NCI-H510A treated with DMSO at 0.1 percent for 48 hours (cell line): ENCODE measurements around the gene SMC5.
"Not testable (repeated sequence)": the region's sequence is repeated elsewhere in the genome, so short reads cannot be mapped to it uniquely, and the experiment has no call there.

ENCODE experiments used
- DNase-seq: peaks from one replicate; lab custom pipeline; 2025; lab: John Stamatoyannopoulos, UW

SMC5 gene

DNA sequence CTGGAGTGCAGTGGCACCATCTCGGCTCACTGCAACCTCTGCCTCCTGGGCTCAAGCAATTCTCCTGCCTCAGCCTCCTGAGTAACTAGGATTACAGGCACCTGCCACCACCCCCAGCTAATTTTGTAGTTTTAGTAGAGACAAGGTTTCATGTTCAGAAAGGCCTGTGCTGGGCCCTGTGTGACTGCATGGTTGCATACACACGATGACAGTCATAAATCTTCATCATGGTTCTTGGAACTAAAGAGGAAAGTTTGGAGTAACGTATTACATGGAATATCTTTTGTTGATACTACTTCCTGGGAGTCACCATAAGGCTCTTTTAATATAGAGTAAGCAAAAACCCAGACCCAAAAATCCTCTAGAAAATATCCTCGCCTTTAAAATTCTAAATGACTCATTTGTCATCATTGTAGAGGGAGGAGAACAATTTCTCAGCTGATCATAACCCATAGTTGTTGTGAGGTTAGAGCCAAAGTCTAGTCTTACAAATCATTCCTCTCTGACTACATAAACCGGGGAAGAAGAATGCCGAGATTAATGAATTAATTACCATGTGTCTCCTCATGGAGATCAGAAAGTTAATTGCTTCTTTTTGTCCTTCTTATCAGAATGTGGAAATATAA, 108.6 kb downstream of the SMC5 start:
- DNase-seq: no peak

DNA sequence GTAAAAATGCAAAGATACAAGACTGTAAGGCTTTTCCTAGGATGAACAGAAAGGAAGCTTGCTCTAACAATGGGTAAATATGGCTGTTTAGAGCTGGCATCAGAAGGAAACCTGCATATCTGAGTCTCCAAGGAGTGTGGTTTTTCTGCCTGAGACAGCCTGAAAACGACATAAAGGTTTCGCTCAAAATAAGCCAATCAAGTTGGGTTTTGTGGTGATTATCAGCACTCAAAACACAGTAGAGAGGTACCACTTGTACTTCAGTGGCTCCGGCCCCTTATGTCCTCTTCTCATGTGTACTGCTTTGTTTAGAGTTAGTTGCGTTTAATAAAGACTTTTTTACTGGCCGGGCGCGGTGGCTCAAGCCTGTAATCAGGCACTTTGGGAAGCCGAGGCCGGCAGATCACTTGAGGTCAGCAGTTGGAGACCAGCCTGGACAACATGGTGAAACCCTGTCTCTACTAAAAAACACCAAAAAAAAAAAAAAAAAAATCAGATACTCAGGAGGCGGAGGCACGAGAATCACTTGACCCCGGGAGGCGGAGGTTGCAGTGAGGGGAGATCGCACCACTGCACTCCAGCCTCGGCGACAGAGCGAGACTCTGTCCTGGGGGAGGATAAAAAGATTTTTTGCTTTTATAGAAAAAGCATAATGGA, 116.3 kb downstream of the SMC5 start:
- DNase-seq: peak; percentile 13

DNA sequence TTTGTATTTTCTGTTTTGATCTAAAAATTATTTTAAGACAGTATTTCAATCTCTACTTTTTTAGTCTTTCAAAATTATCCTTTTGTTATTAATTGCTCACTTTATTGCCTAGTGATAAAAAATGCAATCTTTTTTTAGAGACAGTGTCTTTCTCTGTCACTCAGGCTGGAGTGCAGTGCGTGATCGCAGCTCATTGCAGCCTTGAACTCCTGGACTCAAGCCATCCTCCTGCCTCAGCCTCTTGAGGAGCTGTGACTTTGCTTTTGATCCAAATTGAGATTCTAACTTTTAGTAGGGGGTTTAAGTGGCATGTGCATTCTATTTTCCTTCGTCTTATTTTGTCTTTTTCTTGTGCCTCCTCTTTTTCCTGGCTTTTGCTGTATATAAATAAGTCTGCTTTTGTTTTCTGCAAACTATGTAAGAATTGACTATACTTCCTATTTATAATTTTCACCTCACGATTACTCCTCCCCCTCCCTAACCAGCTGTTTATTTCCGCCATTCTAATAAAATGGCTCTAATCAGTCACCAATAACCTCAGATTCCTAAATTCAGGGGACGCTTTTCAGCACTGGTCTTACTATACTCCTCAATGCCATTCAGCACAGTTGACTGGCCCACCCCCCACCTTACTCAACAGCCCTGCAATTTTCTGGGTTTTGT, 123.4 kb downstream of the SMC5 start:
- no peak for DNase-seq

DNA sequence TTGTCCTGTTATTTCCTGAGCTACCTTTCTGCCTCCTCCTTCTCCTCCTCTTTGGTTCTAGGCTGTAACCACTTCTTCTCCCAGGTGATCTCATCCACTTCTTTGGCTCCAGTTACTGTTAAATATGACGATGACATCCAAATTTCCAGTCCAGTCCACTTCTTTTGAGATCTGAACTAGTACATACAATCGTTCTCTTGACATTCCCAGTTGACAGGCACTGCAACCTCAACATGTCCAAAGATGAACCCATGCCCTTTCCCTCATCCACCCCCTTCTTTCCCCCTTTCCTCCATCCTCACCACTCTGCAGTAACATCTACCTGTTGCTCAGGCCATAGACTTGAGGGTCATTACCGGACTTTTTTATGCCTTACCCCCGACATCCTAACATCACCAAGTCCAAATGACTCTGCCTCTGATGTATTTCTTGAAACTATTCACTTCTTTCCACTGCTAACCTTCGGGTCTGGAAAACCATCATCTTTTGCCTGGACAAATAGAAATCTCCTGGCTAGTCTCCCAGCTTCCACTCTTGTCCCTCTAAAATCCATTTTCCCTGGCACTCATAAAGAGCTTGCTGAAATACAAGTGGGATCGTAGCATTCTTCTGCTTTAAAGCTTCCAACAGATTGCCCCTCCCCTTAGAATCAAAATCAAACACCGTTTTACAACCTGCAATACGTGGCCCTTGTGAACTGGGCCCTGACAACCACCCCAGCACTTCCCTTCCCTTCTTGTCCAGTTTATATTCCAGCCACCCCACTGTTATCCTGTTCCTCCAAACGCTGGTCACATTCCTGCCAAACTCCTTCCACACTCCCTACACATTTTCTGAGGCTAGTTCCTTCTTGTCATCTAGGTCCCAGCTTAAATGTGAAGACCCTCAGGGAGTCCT, 124.2 kb downstream of the SMC5 start:
- no peak for DNase-seq

DNA sequence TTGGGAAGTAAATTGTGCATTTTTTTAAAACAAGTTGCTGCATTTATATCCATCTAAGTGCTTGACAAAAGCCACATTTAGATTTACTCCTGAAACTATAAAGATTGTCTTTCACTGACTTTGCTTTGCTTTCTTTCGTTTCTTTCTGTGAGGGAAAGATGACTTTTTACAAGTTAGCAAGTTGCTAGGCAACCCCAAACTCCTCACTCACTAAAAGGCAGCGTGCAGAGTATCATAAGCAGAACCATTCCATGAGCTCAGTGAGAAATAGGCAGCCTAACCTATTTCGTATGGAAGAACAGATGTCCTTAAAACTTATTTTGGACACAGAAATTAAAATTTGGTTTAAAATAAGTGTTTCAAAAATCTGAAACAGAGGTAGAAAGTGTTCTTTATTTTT, 126.6 kb downstream of the SMC5 start:
- DNase-seq: no peak

GRCh38 chr9:70387663-70388062, 128.9 kb downstream of the SMC5 start:
- no peak for DNase-seq

- DNase-seq: no peak
Observed at GRCh38 chr9:70389188-70389587, 130.4 kb downstream of the SMC5 start.

DNA sequence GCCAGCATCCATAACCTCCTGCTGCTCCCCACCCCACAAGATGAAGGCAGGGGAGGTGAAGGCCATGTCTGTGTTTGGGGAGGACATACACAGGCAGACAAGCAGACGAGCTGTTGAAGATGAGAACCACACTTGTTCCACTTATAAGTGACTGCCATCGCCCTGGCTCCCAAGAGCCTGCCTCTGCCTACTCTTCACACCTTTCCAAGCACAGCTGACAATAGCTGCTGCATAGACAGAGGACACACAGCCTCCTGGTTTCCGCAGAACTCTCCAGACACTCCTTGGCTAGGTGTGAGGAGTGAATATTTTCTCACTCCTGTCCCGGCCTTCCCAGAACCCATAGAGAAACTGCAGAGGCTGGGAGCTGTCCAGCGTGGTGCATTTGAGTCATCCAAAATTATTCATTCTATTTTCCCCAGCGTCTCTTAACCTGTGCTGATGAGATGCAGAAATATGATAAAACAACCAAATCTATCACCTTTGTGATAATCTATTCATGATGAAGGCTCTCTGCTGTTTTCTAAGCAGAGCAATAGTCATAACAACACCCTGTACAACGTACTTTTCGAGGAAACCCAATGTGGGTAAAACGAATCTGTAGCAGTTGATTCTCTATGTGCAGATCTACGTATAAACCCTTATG, 131.0 kb downstream of the SMC5 start:
- no peak for DNase-seq

DNA sequence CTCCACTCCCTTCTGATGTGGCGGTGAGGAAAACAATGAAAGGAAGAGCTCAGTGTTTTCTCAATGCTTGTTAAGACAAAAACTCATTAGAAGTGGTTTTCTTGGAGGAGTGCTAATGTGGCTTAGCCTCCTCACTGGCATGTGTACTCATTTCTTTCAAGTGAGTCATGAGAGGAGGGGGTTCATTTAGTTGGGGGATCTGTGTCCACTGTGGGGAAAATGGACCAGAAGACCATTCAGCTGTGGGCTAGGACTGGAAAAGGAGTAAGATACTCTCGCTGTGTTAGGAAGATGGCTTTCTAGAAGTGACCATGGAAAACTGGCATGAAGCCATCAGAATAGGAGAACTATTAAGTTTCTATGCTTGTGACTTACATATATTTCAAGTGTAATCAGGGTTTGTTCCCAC, 132.2 kb downstream of the SMC5 start:
- no peak for DNase-seq

- peak; percentile 24 for DNase-seq
Observed at GRCh38 chr9:70392189-70392588, 133.4 kb downstream of the SMC5 start.

DNA sequence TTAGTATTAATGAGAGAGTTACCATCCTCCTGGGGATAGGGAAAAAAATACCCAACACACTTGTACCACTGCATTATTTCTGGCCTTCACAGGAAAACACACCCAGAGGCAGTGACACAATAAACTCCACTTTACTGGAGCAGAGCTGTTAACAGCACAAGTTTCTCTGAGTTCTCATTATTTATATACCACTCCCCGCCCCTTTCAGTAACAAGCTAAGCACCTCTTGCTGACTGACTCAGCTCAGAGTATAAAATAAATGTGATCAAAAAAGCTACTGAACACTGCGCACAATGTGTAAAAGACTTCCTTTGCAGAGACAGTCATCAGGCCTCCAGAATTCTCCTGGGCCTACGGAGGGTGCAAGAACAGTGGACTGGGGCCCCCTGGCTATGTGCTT, 134.1 kb downstream of the SMC5 start:
- no peak for DNase-seq

DNA sequence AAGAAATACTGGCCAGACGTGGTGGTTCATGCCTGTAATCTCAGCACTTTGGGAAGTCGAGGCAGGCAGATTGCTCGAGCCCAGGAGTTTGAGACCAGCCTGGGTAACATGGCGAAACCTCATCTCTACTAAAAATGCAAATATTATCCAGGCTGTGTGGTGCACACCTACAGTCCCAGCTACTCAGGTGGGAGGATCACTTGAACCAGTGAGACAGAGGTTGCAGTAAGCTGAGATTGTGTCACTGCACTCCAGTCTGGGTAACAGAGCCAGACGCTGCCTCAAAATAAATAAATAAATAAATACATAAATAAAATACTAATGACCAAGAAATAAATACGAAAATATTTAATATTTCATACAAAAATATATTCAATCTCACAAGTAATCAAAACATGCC, 136.9 kb downstream of the SMC5 start:
- DNase-seq: no peak

DNA sequence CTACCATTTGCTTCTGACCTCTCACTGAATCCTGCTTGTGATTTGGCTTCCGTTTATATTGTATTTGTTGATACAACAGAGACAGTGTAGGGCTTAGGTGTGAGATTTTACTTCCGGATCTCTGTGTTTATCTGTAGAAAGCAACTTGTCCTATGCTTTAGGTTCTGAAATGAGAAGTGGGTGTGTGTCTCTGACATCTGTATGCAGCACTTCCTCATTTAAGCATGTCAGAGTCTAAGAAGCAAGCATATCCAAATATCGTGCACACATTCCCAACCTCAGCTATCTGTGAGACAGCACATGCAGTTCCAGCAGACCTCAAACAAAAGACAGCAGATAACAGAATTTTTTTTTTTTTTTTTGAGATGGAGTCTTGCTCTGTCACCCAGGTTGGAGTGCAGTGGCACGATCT, 139.4 kb downstream of the SMC5 start:
- DNase-seq: no peak

- no peak for DNase-seq
Observed at GRCh38 chr9:70399141-70399540, 140.4 kb downstream of the SMC5 start.

DNA sequence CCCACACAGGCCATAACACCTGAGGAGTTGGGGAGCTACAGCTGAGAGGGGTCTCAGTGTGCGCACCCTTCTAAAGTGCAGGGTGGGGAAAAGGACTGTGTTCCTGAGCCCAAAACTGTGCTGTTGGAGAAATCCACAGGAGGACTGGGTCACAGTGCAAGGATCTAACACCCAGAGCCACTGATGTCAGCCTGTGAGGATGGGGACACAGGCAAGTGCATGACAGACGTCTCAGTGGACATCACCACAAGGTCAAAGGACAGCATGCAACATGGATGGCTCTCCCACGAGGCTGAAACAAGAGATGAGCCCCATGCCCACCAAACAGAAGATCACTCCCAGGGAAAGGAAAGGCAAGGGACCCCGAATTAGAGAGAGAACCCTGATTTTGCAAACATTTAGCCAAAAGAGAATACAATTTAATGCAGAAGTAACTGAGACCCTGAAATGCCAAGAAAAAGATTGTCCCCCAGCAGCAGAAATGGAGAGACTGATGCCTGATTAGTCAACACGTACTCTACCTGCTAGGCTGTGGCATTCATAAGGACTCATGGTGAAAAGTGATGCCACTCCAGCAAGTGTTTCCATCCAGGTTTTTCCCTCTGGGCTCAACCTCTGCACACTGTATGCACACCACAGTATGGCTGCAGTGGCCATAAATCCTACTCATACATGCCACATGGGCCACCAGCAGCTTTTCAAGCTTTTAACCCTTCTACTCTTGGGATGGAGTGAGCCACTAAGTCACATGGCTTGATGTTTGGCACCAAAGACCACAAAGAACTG, 141.5 kb downstream of the SMC5 start:
- DNase-seq: no peak

- DNase-seq: not testable (repeated sequence)
Observed at GRCh38 chr9:70401241-70401640, 142.5 kb downstream of the SMC5 start.

DNA sequence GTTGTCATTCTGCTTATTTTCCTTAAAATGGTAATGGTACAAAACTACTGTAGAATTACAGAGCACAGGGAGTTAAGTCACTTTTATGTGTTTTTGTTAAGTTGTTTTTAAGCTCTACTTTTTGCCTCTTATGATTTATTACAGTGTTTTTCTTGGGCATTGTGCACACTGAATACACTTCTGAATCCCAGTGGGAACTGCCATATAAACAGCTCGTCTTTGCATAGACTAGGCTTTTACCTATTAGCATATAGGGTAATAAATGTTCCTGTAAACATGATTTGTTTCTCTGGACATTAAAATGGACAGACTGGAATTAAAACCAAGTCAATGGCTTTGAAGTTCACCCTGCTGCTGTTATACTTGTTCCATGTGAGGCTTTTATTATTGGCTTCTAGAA, 143.4 kb downstream of the SMC5 start:
- no peak for DNase-seq

DNA sequence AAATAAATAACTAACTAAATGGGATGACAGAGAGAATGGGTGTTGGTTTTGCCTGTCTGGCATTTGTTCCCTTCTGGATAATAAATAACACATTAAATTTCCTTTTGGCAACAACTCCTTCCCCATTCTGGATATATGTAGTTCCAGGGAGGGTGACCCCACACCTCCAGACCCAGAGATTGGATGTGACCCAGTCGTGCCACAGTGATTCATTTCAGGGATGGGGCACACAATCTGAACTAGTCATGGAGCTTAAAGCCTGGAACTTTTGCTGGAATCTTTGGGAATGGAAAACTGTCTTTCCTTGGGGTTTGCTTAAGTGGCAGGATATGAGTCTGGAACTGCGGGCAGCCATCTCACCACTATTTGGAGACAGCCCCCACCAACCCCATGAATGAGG, 144.4 kb downstream of the SMC5 start:
- no peak for DNase-seq

DNA sequence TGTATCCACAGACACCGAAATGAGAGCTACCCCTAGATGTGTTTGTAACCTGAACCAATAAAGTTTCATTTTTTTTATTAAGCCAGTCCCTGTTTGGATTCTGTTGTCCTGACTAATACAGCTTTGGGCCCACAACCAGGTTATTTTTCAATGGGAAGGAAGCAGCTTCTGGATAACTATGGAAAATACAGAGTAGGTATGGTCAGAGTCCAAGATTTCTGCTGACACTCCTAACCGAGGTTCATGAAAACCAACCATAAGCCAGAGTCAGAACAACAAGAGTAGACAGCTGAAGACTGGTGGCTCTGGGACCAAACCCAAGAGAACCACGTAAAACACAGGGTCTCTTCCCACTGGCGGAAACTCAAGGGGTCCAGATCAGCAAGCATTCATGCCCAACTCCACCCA, 144.8 kb downstream of the SMC5 start:
- no peak for DNase-seq

DNA sequence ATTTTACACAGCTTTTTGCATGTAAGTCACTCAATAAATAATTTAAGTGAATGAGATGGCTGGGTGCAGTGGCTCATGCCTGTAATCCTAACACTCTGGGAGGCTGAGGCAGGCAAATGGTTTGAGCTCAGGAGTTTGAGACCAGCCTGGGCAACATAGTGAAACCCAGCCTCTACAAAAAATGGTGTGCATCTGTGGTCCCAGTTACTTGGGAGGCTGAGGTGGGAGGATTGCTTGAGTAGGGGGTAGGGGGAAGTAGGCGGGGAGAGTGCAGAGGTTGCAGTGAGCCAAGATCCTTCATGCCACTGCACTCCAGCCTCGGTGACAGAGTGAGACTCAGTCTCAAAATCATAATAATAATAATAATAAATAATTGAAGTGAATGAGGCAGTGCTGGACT, 145.5 kb downstream of the SMC5 start:
- DNase-seq: no peak
